HG02678 (cell line): ENCODE data around the gene FAHD2B.
"Not testable (repeated sequence)": the region's sequence is repeated elsewhere in the genome, so short reads cannot be mapped to it uniquely, and the experiment has no call there.

Experiments
- ATAC-seq: cut with Tn5 transposase; IDR thresholded peaks from one replicate; pipeline ENCODE4 v1.9.1; 2021; ENCODE audit warnings: mild to moderate bottlenecking, moderate library complexity; ENCODE audit not compliant: unreplicated experiment

FAHD2B gene, protein sequence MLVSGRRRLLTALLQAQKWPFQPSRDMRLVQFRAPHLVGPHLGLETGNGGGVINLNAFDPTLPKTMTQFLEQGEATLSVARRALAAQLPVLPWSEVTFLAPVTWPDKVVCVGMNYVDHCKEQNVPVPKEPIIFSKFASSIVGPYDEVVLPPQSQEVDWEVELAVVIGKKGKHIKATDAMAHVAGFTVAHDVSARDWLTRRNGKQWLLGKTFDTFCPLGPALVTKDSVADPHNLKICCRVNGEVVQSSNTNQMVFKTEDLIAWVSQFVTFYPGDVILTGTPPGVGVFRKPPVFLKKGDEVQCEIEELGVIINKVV

DNA sequence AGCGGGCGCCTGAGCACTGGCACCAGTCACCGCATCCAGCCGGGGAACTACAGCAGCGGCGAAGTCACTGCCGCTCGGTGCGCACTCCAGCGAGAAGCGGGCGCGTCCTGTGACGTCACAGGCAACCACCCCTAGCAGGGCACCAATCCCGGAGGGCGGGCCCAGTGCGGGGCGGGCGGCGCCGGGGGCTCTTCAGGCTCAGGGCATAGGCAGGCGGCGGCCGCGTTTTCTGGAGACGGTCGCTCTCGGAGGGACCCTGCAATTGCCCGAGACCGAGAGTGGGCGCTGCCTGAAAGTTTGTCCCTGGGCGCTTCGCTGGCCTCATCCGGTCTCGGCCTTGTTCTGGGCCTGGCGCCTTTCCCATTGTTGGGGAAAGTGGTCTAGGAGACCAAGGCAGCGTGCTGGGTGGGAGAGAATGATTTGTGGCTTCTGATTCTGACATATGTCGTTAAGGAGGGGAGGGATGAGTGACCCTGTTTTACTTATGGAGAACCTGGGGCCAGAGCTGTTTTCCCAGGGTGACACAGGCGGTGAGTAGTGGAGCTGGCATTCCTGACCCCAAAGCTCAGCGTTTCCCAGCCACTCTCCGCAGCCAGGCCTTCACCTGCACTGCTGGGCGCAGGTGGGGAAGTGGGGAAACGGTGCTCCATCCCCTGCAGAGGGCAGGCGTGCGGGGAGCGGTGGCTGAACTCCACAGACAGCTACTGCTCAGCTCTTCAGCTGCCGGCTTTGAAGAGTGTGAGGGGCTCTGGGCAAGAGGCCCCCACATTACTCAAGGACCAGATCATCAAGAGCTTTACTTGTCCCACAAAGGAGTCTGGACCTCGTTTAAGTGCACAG lies at the start of gene FAHD2B:
Gene FAHD2B (minus strand): TSS at position 111 of the 840 bp plus-strand sequence. CDS start 3,176 bp downstream, outside the sequence.
- peak; percentile 94 for ATAC-seq

DNA sequence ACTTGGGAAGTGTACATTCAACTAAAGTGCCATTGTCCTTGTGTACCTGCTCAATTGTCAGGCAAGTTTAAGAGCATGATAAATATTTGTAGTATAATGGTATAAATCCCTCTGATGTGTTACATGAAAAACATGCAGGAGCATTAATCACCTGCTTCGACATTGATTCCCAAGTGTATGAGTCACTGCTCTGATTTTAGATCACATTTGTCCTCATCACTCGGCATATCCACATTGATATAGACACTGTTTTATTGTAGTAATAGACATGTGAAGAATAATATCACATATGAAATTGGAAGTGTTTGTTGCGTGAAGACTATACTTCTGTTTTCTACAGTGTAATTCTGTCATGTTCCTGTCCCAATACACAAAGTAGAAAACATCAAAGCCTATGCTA lies 49.3 kb upstream of the FAHD2B start:
- ATAC-seq: not testable (repeated sequence)

DNA sequence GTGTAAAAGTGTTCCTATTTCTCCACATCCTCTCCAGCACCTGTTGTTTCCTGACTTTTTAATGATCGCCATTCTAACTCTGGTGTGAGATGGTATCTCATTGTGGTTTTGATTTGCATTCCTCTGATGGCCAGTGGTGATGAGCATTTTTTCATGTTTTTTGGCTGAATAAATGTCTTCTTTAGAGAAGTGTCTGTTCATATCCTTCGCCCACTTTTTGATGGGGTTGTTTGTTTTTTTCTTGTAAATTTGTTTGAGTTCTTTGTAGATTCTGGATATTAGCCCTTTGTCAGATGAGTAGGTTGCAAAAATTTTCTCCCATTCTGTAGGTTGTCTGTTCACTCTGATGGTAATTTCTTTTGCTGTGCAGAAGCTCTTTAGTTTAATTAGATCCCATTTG lies 34.4 kb upstream of the FAHD2B start:
- ATAC-seq: not testable (repeated sequence)

DNA sequence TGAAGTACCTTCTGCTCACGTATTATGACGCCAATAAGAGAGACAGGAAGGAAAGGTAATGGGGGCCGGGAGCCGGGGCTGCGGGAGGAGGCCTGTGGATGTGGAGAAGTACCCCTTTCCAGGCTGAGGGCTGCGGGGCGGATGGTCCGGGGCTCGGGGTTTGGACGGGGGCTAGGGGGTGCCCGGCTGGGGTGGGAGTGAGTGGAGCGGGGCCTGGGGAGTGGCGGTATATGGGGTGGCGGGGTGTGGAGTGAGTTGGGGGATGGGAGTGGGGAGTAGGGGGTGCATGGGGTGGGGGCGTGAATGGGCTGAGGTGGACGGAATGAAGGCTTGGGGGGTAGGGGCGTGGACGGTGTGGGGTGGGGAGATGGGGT lies 19.2 kb upstream of the FAHD2B start:
- not testable (repeated sequence) for ATAC-seq

DNA sequence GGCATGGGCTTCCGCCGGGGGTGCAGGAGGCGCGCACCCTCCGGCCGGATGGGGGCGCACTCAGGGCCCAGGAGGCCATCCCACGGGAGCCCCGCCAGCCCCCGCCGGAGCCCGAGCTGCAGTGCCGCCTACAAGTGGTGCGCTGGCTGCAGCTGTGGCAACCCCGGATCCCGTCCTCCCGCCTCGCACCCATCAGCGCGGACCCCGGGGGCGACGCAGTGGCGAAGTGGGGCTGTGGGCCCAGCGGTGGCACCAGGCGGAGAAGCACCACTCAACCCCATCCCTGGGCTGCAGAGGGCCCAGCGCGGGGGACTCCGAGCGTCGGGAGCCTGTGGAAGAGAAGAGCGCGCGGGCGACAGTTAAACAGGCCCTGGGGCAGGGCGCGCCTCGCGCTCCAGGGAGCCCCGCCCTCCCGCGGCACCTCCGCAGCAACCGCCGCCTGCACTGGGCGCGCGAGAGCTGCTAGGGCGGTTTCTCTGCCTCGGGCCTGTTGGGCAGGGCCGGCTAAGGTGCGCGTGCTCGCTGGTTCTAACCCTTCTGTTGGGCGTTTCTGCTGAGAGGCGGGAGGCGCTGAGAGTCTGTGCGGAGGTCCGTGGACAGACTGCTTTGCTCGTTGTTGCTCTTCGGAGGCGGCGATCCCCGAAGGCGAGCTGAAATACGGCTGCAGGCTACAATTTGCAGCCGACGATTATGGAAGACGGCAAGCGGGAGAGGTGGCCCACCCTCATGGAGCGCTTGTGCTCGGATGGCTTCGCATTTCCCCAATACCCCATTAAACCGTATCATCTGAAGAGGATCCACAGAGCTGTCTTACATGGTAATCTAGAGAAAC lies 18.6 kb upstream of the FAHD2B start, which contains the start of gene ANKRD36:
Gene ANKRD36 (plus strand): TSS at position 104 of the 832 bp plus-strand sequence. CDS start 587 bp downstream, at position 691.
- peak; percentile 95 for ATAC-seq

DNA sequence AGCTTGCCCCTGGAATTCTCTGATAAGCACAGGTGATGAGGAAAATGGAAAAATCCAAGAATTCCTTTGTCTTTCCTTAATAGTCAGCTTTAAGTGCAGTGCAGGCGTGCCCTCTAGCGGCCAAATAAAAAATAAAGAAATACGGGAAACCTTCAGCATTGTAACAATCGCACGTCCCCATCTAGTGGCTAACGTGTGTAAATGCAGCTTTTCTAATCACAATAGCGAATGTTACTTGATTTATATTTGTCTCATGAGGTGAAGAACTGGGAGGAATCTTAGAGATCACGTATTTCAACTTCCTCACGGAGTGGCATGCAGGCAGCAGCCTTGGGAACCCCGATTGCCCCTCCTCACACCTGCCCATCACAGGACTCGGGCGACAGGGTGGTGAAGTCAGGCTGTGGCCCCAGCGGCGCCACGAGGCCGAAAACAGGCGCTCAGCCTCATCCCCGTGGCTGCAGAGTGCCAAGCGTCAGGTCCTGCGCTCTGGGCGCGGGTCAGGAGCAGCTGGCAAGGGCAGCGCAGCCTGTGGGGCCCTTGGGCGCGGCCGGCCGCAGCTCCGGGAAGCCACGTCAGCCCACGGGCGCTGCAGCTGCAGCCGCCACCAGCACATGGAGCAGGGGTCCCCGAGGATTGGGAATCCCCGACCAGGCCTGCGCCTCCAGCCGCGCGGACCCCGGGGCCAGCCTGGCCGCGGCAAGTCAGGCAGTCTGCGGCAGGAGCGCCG lies 17.8 kb upstream of the FAHD2B start:
- ATAC-seq: peak; percentile 51

DNA sequence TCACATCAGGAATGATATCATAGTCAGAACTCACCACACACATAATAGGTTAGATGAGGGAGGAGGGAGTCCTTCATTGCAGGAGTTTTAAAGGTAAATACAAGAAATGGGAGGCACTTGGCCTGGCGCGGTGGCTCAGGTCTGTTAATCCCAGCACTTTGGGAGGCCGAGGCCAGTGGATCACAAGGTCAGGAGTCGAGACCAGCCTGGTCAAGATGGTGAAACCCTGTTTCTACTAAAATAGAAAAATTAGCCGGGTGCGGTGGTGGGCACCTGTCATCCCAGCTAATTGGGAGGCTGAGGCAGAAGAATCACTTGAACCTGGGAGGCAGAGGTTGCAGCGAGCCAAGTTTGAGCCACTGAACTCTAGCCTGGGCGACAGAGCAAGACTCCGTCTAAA lies 16.6 kb upstream of the FAHD2B start:
- not testable (repeated sequence) for ATAC-seq

DNA sequence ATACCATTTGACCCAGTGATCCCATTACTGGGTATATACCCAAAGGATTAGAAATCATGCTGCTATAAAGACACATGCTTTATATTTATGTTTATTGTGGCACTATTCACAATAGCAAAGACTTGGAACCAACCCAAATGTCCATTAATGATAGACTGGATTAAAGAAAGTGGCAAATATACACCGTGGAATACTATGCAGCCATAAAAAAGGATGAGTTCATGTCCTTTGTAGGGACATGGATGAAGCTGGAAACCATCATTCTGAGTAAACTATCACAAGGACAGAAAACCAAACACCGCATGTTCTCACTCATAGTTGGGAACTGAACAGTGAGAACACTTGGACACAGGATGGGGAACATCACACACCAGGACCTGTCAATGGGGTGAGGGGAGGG lies 12.2 kb upstream of the FAHD2B start:
- ATAC-seq: not testable (repeated sequence)

DNA sequence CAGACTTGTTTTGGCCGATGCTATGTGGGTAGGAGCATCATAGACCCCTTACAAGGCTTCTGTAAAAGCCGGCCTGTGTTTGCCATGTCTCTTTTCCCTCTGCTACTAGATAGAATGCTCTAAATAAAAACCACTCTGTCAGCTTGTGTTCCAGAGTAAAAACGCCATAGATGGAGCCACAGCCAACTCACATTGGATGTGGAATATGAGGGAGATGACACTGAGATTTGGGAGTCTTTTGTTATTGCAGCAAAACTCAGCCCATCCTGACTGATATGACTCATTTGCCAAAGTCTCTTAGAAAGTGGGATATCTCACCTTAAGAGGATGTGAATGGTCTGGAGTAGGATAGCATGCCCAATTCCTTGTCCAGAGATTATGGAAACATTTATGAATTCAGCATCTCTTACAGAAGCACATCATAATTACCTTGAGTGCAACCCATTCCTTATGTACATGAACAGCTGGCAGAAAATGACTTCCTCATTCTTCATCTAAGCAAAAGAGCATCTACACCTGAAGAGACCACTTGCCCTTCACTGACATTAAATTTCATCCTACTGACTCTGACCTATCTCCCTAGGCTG lies 4.2 kb upstream of the FAHD2B start:
- not testable (repeated sequence) for ATAC-seq

DNA sequence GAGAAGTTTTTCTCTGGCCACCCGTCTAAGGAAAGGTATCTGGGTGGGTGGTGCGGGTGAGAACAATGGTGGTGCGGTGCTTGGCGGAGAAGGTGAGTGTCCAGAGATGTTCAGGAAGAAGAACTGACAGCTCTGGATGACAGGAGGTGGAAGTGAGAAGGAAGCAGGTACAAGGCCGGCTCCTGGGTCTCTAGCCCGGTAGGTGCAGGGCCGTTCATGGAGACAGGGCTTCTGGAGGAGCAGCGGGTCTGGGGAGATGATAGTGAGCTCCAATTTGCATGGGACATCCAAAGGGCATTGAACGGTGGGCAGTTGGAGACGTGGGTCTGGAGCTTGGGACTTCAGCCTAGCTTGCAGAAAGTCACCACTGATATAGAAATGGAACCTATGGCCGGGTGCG lies 979 bp upstream of the FAHD2B start:
- no peak for ATAC-seq

DNA sequence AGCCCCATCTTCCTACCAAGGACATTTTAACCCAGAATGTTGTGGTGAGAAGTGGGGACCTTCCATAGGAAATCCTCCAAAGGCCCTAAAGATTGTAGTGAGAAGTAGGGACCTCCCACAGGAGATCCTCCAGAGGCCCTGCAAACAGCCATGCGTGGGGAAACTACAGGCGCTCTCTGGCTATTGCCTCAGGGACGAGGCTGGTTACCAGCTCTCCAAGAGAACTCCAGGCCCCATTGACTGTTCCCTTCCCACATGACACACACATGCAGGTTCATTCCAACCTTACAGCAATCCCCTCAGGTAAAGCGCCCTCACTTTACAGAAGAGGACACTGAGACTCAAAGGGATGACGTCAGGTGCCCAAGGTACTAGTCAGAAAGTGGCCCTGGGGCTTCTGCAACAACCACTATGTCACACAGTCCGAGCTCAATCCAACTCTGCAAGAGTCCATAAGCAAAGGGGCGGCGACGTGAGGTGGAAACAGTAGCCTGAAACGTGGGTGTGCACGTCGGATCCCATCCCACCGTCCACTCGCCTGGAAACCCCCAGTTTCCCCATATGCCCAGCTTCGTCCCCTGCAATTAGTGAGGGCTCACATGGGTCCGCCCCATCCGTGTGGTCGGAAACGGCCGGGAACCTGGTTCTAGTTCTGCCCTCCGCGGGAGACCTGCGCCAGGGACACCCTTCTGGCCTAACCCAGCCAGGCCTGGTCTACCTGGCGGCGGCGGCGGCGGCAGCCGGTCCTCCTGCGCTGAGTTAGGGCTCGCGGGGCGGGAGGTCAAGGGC lies 505 bp downstream of the FAHD2B start:
- not testable (repeated sequence) for ATAC-seq

DNA sequence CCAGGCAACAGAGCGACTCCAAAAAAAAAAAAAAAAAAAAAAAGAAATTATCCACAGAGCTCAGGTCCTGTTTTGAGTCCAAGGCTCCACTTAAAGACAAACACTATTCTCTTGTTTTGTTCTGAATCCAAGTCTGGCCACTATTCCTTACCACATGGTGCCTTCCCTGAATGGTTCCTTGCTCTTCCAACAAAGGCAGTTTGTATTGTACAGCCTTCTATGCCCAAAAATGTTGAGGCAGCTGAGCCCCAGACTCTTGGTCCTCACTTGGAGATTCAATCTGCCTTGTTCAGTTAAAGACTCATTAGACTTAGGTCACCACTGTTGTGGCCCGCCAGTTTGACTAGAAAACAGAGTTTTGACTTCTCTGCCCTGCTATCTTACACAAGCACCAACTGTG lies 1.7 kb downstream of the FAHD2B start:
- not testable (repeated sequence) for ATAC-seq

DNA sequence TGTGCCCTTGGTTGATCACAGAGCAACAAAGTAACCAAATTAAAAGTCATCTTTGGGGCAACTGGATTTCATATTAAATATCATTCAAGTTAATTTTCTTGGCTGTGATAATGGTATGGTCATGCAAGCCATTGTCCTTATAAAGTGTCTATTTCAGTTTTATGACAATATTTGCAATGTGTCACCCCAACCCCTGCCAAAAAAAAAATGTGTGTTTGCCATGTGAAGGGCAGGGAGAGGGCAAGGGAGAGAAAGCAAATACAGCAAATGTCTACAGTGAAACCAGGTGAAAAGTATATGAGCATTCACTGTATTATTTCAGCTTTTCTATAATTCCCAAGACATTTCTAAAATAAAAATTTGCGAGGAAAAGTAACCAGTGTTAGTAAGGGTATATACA lies 6.0 kb downstream of the FAHD2B start:
- ATAC-seq: not testable (repeated sequence)

DNA sequence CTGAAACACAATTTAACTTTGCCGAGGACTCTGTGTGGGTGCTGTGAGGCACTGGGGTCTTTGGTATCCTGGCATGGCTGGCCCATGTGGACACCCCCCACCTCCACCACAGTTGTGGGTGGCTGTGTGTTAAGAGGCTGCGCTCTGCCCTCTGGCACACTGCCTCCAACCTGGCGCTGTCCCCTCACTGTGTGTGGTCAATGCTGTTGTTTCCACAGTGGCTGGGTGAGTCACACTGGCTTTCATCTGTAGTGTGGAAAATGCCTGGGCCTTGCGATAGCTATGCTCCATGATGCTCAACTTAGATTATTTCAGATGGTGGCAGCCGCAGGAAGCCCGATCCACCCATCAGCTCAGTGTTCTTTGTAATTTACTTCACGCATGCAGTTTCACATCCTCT lies 9.6 kb downstream of the FAHD2B start:
- not testable (repeated sequence) for ATAC-seq

DNA sequence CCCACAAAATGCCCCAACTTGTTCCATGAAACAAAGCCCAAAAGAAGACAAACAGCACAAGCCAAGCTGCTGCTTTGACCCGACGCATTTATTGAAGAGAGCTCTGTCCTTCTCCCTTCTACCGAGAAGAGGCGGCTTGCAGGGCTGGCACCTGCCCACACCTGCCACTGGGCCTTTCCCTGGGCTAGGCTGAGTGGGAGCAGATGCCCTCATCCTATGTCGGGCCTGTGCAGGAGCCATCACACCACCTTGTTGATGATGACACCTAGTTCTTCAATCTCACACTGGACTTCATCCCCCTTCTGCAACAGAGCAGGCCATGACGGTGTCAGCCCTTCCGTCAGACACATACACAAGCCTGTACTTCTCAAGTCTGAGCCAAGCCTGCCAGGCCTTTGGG lies 11.2 kb downstream of the FAHD2B start:
- not testable (repeated sequence) for ATAC-seq

DNA sequence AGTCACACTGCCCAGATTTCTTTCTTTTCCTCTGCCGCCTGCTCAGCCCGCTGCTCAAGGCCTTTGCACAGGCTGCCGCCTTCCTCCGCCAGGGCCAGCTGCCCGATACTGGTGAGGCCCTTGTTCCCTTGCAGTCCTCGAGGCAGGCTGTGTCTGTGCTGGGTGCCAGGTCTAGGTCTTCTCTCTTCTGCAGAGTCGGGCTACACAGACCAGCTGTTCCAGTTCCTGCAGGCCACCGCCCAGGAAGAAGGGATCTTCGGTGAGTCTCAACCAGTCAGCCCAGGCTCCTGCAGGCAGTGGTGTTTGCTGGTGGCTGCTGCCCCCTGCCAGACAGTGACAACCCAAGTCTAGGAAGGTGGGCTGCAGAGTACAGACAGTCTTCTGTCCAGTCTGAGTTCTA lies 12.5 kb downstream of the FAHD2B start:
- ATAC-seq: not testable (repeated sequence)

DNA sequence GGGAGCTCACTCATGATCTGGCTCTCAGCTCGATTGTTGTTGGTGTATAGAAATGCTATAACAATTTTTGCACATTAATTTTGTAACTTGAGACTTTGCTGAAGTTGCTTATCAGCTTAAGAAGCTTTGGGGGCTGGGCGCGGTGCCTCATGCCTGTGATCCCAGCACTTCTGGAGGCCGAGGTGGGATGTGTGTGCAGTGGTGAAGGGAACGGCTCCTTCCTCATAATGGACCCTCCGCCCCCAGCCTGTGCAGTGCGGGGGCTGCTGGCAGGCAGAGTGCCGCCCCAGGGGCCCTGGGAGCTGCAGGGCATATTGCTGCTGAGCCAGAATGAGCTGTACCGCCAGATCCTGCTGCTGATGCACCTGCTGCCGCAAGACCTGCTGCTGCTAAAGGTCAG lies 13.8 kb downstream of the FAHD2B start:
- ATAC-seq: not testable (repeated sequence)

DNA sequence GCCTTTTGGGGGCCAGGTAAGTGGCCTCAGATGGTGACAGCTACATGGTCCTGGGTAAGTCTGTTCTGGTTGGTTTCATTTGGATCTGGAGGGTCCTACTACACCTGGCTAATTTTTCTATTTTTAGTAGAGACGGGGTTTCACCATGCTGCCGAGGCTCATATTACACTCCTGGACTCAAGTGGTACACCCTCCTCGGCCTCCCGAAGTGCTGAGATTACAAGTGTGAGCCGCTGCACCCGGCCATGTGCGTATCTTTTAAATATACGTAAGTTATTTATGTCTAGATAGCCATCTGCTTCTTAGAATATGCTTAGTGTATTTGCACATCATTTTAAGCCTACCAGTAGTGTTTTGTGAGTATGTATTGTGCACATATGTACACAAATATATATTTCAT lies 17.5 kb downstream of the FAHD2B start:
- ATAC-seq: not testable (repeated sequence)

DNA sequence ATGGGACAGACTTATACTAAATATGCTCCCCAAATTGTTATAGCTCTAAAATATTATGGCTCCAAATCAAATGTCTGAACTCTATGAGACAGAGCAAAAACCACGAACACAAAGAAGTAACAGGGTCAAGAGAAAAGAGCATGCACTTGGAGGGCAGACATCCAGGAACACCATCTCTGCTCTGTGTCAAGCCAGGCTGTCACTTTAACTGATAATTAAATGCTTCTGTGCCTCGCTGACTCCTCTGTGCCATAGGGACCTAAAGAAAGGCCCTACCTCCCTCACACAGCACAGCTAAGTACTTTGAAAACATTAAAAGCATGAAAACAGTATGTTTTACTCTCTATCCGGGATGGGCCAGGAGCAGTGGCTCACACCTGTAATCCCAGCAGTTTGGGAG lies 23.8 kb downstream of the FAHD2B start:
- not testable (repeated sequence) for ATAC-seq
